Measurements from ENCODE around the gene IL13RA2. TPM values are rescaled to one million over a fixed set of nuclear protein-coding genes. Genes with fewer than 3 reads are reported as not detected.

Gene IL13RA2
- total and polyA plus RNA-seq, 2 of the 4 experiments (the other 2 are of a cell fraction), result under 0.01 to 0.14 TPM

DNA sequence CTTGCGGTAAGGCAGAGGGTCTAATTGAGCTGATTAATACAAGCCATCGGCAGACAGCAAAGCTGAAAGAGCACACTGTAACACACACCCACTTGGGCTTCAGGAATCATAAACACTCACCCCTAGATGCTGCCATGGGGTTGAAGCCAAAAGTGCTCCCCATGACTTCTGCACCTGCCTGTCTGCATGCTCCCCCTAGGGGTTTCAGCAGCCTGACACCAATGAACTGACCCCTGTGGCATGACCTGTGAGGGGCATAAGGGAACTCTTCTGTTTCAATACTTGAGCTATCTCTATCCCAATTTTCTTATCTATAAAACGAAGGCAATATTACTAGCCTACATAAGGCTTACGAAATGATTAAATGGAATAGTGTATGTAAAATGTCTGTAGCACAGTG, 23.0 kb upstream of the IL13RA2 start:
- Histone ChIP-seq H2BK20ac (ENCODE audit: low read depth, low read length) (no peak overlapping the region), H3K4me2 (ENCODE audit: low read depth, low read length) (no peak overlapping the region), H3K9me3 (ENCODE audit: control insufficient read depth, insufficient read depth, low read length) (no peaks in the 10 kb centered on the region), H3K18ac (ENCODE audit: low read depth, low read length) (no peak overlapping the region), H3K23ac (ENCODE audit: low read depth, low read length) (no peak overlapping the region), H3K36me3 (ENCODE audit: control insufficient read depth, insufficient read depth, low read length) (no peaks in the 10 kb centered on the region), H3K79me1 (ENCODE audit: low read depth in 1 of 2, low read length in 2 of 2) (no peaks in the 10 kb centered on the region), H4K8ac (ENCODE audit: low read depth in 2 of 2, low read length in 2 of 2) (no peak overlapping the region), H3K27me3 (ENCODE audit: control insufficient read depth, insufficient read depth, low read length) (no peaks in the 10 kb centered on the region), H4K91ac (ENCODE audit: insufficient read depth, low read depth, low read length) (no peak overlapping the region), H2AFZ (replicated peaks; ENCODE audit: low read length, poor library complexity) (no peak overlapping the region), H2BK5ac (ENCODE audit: low read depth, low read length, poor library complexity, severe bottlenecking) (no peak overlapping the region), H3K14ac (replicated peaks; ENCODE audit: low read depth, low read length) (no peak overlapping the region), H3K9me1 (ENCODE audit: insufficient read depth, low read length) (no peaks in the 10 kb centered on the region), H3K9ac (ENCODE audit: low read depth, low read length) (no peak overlapping the region), H4K20me1 (ENCODE audit: insufficient read depth, low read length) (no peaks in the 10 kb centered on the region), H2AK5ac (ENCODE audit: low read depth, low read length) (no peak overlapping the region), H2AK9ac (replicated peaks; ENCODE audit: low read depth, low read length, poor library complexity) (no peak overlapping the region), H3K27ac (ENCODE audit: insufficient read depth, low read length) (no peak overlapping the region), H4K5ac (ENCODE audit: low read depth, low read length) (no peak overlapping the region), H3K4me1 (ENCODE audit: control insufficient read depth, insufficient read depth, low read length) (no peaks in the 10 kb centered on the region), H3K56ac (ENCODE audit: extremely low read depth, insufficient read depth, low read length) (no peak overlapping the region), H3K4me3 (ENCODE audit: insufficient read depth, low read depth, low read length) (no peak overlapping the region), H3K4ac (ENCODE audit: low read depth, low read length) (no peak overlapping the region), H2BK15ac (ENCODE audit: low read depth, low read length) (no peak overlapping the region), H2BK120ac (ENCODE audit: low read depth, low read length) (no peak overlapping the region)
- POLR2A ChIA-PET (ENCODE audit: unreplicated experiment), result no interaction called here
- no peak for ATAC-seq (ENCODE audit: low read depth)
- no peak for DNase-seq
- dilution Hi-C loops (cut with HindIII; ENCODE audit: low sequenced_read_pairs, unreplicated experiment), result no loop called here
- TF ChIP-seq, protein P1, sequence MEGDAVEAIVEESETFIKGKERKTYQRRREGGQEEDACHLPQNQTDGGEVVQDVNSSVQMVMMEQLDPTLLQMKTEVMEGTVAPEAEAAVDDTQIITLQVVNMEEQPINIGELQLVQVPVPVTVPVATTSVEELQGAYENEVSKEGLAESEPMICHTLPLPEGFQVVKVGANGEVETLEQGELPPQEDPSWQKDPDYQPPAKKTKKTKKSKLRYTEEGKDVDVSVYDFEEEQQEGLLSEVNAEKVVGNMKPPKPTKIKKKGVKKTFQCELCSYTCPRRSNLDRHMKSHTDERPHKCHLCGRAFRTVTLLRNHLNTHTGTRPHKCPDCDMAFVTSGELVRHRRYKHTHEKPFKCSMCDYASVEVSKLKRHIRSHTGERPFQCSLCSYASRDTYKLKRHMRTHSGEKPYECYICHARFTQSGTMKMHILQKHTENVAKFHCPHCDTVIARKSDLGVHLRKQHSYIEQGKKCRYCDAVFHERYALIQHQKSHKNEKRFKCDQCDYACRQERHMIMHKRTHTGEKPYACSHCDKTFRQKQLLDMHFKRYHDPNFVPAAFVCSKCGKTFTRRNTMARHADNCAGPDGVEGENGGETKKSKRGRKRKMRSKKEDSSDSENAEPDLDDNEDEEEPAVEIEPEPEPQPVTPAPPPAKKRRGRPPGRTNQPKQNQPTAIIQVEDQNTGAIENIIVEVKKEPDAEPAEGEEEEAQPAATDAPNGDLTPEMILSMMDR (conservative IDR thresholded peaks at IDR 0.05; ENCODE audit: low read depth, low read length), result no peak
- TF ChIP-seq MAZ (IDR thresholded peaks at IDR 0.05; ENCODE audit: borderline replicate concordance, low read depth, low read length) (no peak), CEBPB (IDR thresholded peaks at IDR 0.05; ENCODE audit: low read depth, low read length) (no peak), CHD1 (IDR thresholded peaks at IDR 0.05; ENCODE audit: low read depth, low read length) (no peak), SMC3 (IDR thresholded peaks at IDR 0.05; ENCODE audit: low read depth, low read length) (no peak), RCOR1 (IDR thresholded peaks at IDR 0.05; ENCODE audit: insufficient replicate concordance, low read length) (no peak), RAD21 (IDR thresholded peaks at IDR 0.05; ENCODE audit: low read length) (no peak), NFE2L2 (IDR thresholded peaks at IDR 0.05; ENCODE audit: low read depth, low read length) (no peak), MAFK (IDR thresholded peaks at IDR 0.05; ENCODE audit: low read depth, low read length) (no peak), RFX5 (IDR thresholded peaks at IDR 0.05; ENCODE audit: low read depth, low read length) (no peak), MXI1 (IDR thresholded peaks at IDR 0.05; ENCODE audit: borderline replicate concordance, low read depth, low read length) (no peak), POLR2A (IDR thresholded peaks at IDR 0.05; ENCODE audit: low read depth, low read length) (no peak), FOS (IDR thresholded peaks at IDR 0.05; ENCODE audit: low read depth, low read length) (no peak)
- TF ChIP-seq, protein P2, sequence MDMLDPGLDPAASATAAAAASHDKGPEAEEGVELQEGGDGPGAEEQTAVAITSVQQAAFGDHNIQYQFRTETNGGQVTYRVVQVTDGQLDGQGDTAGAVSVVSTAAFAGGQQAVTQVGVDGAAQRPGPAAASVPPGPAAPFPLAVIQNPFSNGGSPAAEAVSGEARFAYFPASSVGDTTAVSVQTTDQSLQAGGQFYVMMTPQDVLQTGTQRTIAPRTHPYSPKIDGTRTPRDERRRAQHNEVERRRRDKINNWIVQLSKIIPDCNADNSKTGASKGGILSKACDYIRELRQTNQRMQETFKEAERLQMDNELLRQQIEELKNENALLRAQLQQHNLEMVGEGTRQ (IDR thresholded peaks at IDR 0.05; ENCODE audit: low read depth, low read length), result no peak
- no TSS peak for BruUV-seq (replicated peaks)
- WGBS, 2 experiments (ENCODE audit: extremely low coverage in 2 of 2, insufficient read length in 1 of 2), result 100% methylated on average over 2 of the region's 4 CpGs; no CpG with 5 or more reads in 1 of the 2 experiments
- intact Hi-C loops (cut with micrococcal nuclease), result no loop called here
- in situ Hi-C loops (cut with MboI; ENCODE audit: low sequenced_read_pairs), result no loop called here
- CTCF ChIA-PET, result no interaction called here
